Measurements from ENCODE around the gene NKAIN2. TPM values are rescaled to one million over a fixed set of nuclear protein-coding genes. Genes with fewer than 3 reads are reported as not detected.

NKAIN2 gene
- total RNA-seq, 1 donor from 2014 or later: 0.56 TPM

- Mint-ChIP-seq H3K4me3 (ENCODE audit: unreplicated experiment) (no peak overlapping the region), H3K4me1 (ENCODE audit: low read depth, unreplicated experiment) (peaks cover 1% of the 10 kb centered on the region), H3K27me3 (ENCODE audit: unreplicated experiment) (no peaks in the 10 kb centered on the region), H3K27ac (ENCODE audit: unreplicated experiment) (no peak overlapping the region), H3K9me3 (ENCODE audit: unreplicated experiment) (peaks cover 2% of the 10 kb centered on the region), H3K36me3 (ENCODE audit: unreplicated experiment) (peaks cover 5% of the 10 kb centered on the region)
- DNase-seq: no peak
- TF ChIP-seq, protein P1, sequence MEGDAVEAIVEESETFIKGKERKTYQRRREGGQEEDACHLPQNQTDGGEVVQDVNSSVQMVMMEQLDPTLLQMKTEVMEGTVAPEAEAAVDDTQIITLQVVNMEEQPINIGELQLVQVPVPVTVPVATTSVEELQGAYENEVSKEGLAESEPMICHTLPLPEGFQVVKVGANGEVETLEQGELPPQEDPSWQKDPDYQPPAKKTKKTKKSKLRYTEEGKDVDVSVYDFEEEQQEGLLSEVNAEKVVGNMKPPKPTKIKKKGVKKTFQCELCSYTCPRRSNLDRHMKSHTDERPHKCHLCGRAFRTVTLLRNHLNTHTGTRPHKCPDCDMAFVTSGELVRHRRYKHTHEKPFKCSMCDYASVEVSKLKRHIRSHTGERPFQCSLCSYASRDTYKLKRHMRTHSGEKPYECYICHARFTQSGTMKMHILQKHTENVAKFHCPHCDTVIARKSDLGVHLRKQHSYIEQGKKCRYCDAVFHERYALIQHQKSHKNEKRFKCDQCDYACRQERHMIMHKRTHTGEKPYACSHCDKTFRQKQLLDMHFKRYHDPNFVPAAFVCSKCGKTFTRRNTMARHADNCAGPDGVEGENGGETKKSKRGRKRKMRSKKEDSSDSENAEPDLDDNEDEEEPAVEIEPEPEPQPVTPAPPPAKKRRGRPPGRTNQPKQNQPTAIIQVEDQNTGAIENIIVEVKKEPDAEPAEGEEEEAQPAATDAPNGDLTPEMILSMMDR (IDR thresholded peaks at IDR 0.05; ENCODE audit: partially characterized antibody, unreplicated experiment): no peak
These were observed 389.5 kb downstream of the NKAIN2 start for GRCh38 chr6:124193132-124193531.

DNA sequence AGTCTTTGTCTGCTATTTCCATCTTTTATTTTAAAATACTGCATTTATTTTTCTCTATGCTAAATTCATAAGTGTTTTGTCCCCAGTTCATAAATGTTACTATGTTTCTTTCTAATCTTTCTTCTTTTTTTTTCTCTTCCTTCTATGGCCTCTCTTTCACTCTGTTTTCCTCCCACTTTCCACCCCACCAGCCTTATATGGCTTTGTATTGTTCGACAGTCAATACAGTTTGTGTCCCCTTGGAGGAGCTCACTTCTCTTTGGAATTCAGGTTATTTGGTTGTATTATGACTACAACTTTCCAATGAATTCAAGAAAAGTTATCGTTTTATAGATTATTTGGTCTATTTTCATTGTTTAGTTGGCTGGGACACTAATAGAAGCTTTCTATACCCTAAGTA, 393.5 kb downstream of the NKAIN2 start:
- Mint-ChIP-seq H3K27me3 (ENCODE audit: unreplicated experiment) (no peaks in the 10 kb centered on the region), H3K4me1 (ENCODE audit: low read depth, unreplicated experiment) (peaks cover 16% of the 10 kb centered on the region), H3K9me3 (ENCODE audit: unreplicated experiment) (peaks cover 2% of the 10 kb centered on the region), H3K4me3 (ENCODE audit: unreplicated experiment) (no peak overlapping the region), H3K27ac (ENCODE audit: unreplicated experiment) (no peak overlapping the region), H3K36me3 (ENCODE audit: unreplicated experiment) (peaks cover 5% of the 10 kb centered on the region)
- no peak for DNase-seq
- TF ChIP-seq, protein P1 (IDR thresholded peaks at IDR 0.05; ENCODE audit: partially characterized antibody, unreplicated experiment): no peak

DNA sequence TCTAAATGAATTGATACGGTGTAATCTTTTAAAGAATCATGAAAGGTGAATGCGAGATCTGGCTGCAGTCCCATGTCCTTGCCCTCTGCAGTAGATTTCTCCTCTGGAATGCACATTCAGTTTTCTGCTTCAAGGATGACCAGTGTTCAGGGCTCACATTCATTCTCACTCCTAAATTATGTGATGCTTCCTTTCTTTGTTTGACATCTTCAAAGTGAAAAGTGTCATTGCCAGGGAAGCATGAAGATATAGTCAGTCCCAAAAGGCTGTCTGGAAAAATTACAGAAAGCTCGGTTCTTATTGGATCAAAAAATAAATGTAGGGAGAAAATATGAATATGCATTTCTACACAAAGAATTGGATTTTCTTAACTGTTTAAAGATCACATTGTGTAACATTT, 395.6 kb downstream of the NKAIN2 start:
- no peak for DNase-seq
- Mint-ChIP-seq H3K27ac (ENCODE audit: unreplicated experiment) (no peak overlapping the region), H3K4me3 (ENCODE audit: unreplicated experiment) (no peak overlapping the region), H3K4me1 (ENCODE audit: low read depth, unreplicated experiment) (peaks cover 16% of the 10 kb centered on the region), H3K27me3 (ENCODE audit: unreplicated experiment) (no peaks in the 10 kb centered on the region), H3K36me3 (ENCODE audit: unreplicated experiment) (peaks cover 1% of the 10 kb centered on the region), H3K9me3 (ENCODE audit: unreplicated experiment) (no peaks in the 10 kb centered on the region)
- TF ChIP-seq, protein P1 (IDR thresholded peaks at IDR 0.05; ENCODE audit: partially characterized antibody, unreplicated experiment): no peak

- no peaks in the 10 kb centered on the region for H3K9me3 Mint-ChIP-seq (ENCODE audit: unreplicated experiment)
- H3K4me1 Mint-ChIP-seq (ENCODE audit: low read depth, unreplicated experiment): peaks cover 16% of the 10 kb centered on the region
- no peak for DNase-seq
- H3K4me3 Mint-ChIP-seq (ENCODE audit: unreplicated experiment): no peak overlapping the region
- TF ChIP-seq, protein P1 (IDR thresholded peaks at IDR 0.05; ENCODE audit: partially characterized antibody, unreplicated experiment): no peak
- no peak overlapping the region for H3K27ac Mint-ChIP-seq (ENCODE audit: unreplicated experiment)
- no peaks in the 10 kb centered on the region for H3K27me3 Mint-ChIP-seq (ENCODE audit: unreplicated experiment)
- H3K36me3 Mint-ChIP-seq (ENCODE audit: unreplicated experiment): no peaks in the 10 kb centered on the region
These were observed 397.0 kb downstream of the NKAIN2 start for GRCh38 chr6:124200661-124201060.

GRCh38 chr6:124203101-124203811, 399.6 kb downstream of the NKAIN2 start:
- H3K9me3 Mint-ChIP-seq (ENCODE audit: unreplicated experiment): no peaks in the 10 kb centered on the region

More at GRCh38 chr6:124203101-124203811, 399.6 kb downstream of the NKAIN2 start:
- DNase-seq: no peak
- no peaks in the 10 kb centered on the region for H3K36me3 Mint-ChIP-seq (ENCODE audit: unreplicated experiment)
- no peaks in the 10 kb centered on the region for H3K27me3 Mint-ChIP-seq (ENCODE audit: unreplicated experiment)
- peaks cover 14% of the 10 kb centered on the region for H3K4me1 Mint-ChIP-seq (ENCODE audit: low read depth, unreplicated experiment)
- TF ChIP-seq, protein P1 (IDR thresholded peaks at IDR 0.05; ENCODE audit: partially characterized antibody, unreplicated experiment): no peak
- H3K27ac Mint-ChIP-seq (ENCODE audit: unreplicated experiment): no peak overlapping the region
- no peak overlapping the region for H3K4me3 Mint-ChIP-seq (ENCODE audit: unreplicated experiment)

All from glutamatergic neuron (in vitro differentiated cells).